Kidney (tissue), 14 donors: ENCODE measurements around the gene CD99. TPM values are rescaled to one million over a fixed set of nuclear protein-coding genes. Genes with fewer than 3 reads are reported as not detected.

ENCODE experiments used
- DNase-seq, 5 donors: peaks; one replicate each; pipeline ENCODE4 v3.0.0-alpha.2; 2013 to 2020
- FAIRE-seq: peaks from 2 replicates; lab custom pipeline; 2012; peaks lifted over from hg19 to GRCh38; lab: Jason Lieb, UNC
- H3K27ac ChIP-seq, 2 donors: one replicate each; pipeline ENCODE4 v1.7.0; 2013; ENCODE audit warnings: low read depth in 2 of 2, low read length in 2 of 2, inconsistent platforms in 1 of 2
- H3K27me3 ChIP-seq: one replicate; pipeline ENCODE4 v1.7.1; 2013; ENCODE audit warnings: low read length, inconsistent platforms; ENCODE audit not compliant: control insufficient read depth, insufficient read depth
- H3K36me3 ChIP-seq, 3 donors: one replicate each; pipeline versions ENCODE4 v1.7.0 to v1.7.1; 2013; ENCODE audit warnings: low read length in 3 of 3, control low read depth in 1 of 3, inconsistent platforms in 1 of 3; ENCODE audit not compliant: insufficient read depth in 3 of 3, control insufficient read depth in 2 of 3
- H3K4me1 ChIP-seq, 3 donors: one replicate each; pipeline versions ENCODE4 v1.7.0 to v1.7.1; 2013; ENCODE audit warnings: low read length in 3 of 3, inconsistent platforms in 1 of 3, low read depth in 1 of 3; ENCODE audit not compliant: control insufficient read depth in 2 of 3, insufficient read depth in 2 of 3
- H3K4me3 ChIP-seq, 3 donors: one replicate each; pipeline versions ENCODE4 v1.7.0 to v1.8.1; 2013; ENCODE audit warnings: low read length in 3 of 3, control low read depth in 1 of 3, inconsistent platforms in 1 of 3
- H3K9ac ChIP-seq, 3 donors: one replicate each; pipeline versions ENCODE4 v1.7.0 to v1.7.1; 2013; ENCODE audit warnings: low read length in 3 of 3, control low read depth in 1 of 3, inconsistent platforms in 1 of 3
- H3K9me3 ChIP-seq, 3 donors: one replicate each; pipeline versions ENCODE4 v1.7.0 to v1.7.1; 2013; ENCODE audit warnings: low read length in 3 of 3, control low read depth in 1 of 3, inconsistent platforms in 1 of 3; ENCODE audit not compliant: control insufficient read depth in 2 of 3, insufficient read depth in 1 of 3
- intact Hi-C: fragments of 100-400 bp; cut with DNase I; formaldehyde crosslinking; loops from one replicate; pipeline ENCODE4 v1.11.1; 2022
- polyA plus RNA-seq: library from polyadenylated mRNA; stranded (reverse); fragments of 350-450 nt; fragmentation: Illumina TruSeq; extraction: RNeasy Lipid Tissue Mini Kit (QIAGEN cat#74804); gene quantifications from one replicate; pipeline ENCODE4 v1.2.3, GENCODE V29; 2014; ENCODE audit warnings: low read depth, low replicate concordance; ENCODE audit not compliant: insufficient read depth
- total RNA-seq: library from RNA; stranded (reverse); fragmentation: NEBNext Ultra II Directional; extraction: Animal tissue kit (Norgen Biotek cat#: 25700); gene quantifications from one replicate; pipeline ENCODE4 v1.2.1, GENCODE V29; 2021
- TF ChIP-seq, protein P1 (sequence below): IDR thresholded peaks from 3 replicates; pipeline ENCODE4 v1.5.1; 2012; ENCODE audit warnings: mild to moderate bottlenecking, moderate library complexity, borderline replicate concordance; ENCODE audit not compliant: insufficient read depth; ENCODE audit errors: extremely low read depth
- donor health status: control.
- donor health status: control.
- donor health status: control.
- donor health status: control.
- donor health status: control.
- donor health status: DM: yes; HTN: yes; CAD: no.
- donor health status: Normal renal cell carcinoma (clear cell type).

The CD99 gene
- total and polyA plus RNA-seq, 2 donors from 2014 or later = 125 to 136 TPM

DNA sequence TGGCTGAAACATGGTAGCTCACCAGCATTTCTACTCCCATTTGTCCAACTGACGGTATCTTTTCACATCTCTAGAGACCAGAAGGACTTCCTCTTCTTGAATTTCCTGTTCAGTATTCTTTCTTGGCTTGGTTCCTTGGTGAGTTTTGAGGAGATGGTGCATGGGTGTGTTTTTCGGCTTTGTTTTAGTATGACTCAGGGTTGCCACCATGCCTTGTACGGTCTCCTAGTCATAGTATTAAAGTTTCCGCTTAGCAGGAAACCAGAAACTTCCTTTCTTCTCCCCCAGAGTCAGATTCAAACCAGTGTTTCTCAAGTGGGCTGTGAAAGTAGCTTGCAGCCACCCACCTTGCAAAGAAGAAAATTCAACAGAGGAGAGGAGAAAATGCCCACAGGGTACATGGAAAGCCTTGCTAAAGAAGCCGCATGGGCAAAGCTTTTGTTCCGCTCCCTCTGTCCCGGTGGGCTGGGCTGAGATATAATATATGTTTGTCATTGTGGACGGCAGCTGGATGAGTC lies 5.7 kb downstream of the CD99 start:
- peaks cover 0 to 9% (median 6%) of the 10 kb centered on the region in 3 donors for H3K4me1 ChIP-seq
- DNase-seq = peak in 1 of 5 donors; percentile 22
- H3K4me3 ChIP-seq = no peak overlapping the region
- TF ChIP-seq, protein P1, sequence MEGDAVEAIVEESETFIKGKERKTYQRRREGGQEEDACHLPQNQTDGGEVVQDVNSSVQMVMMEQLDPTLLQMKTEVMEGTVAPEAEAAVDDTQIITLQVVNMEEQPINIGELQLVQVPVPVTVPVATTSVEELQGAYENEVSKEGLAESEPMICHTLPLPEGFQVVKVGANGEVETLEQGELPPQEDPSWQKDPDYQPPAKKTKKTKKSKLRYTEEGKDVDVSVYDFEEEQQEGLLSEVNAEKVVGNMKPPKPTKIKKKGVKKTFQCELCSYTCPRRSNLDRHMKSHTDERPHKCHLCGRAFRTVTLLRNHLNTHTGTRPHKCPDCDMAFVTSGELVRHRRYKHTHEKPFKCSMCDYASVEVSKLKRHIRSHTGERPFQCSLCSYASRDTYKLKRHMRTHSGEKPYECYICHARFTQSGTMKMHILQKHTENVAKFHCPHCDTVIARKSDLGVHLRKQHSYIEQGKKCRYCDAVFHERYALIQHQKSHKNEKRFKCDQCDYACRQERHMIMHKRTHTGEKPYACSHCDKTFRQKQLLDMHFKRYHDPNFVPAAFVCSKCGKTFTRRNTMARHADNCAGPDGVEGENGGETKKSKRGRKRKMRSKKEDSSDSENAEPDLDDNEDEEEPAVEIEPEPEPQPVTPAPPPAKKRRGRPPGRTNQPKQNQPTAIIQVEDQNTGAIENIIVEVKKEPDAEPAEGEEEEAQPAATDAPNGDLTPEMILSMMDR = no peak
- H3K9ac ChIP-seq = no peak overlapping the region
- H3K36me3 ChIP-seq = no peaks in the 10 kb centered on the region
- no peaks in the 10 kb centered on the region for H3K27me3 ChIP-seq
- no peaks in the 10 kb centered on the region for H3K9me3 ChIP-seq
- no peak overlapping the region for H3K27ac ChIP-seq
- intact Hi-C loops = no loop called here
- FAIRE-seq = no peak

- H3K9me3 ChIP-seq = no peaks in the 10 kb centered on the region
- peaks cover 0 to 7% (median 6%) of the 10 kb centered on the region in 3 donors for H3K4me1 ChIP-seq
- TF ChIP-seq, protein P1 = no peak
- DNase-seq (peak in 1 of 5 donors; percentile 11), FAIRE-seq (no peak)
- H3K4me3 ChIP-seq = no peak overlapping the region
- H3K27me3 ChIP-seq = no peaks in the 10 kb centered on the region
- H3K27ac ChIP-seq = no peak overlapping the region
- no peak overlapping the region for H3K9ac ChIP-seq
- intact Hi-C loops = no loop called here
- no peaks in the 10 kb centered on the region for H3K36me3 ChIP-seq
These were observed 6.2 kb downstream of the CD99 start for GRCh38 chrX:2697306-2697705.

DNA sequence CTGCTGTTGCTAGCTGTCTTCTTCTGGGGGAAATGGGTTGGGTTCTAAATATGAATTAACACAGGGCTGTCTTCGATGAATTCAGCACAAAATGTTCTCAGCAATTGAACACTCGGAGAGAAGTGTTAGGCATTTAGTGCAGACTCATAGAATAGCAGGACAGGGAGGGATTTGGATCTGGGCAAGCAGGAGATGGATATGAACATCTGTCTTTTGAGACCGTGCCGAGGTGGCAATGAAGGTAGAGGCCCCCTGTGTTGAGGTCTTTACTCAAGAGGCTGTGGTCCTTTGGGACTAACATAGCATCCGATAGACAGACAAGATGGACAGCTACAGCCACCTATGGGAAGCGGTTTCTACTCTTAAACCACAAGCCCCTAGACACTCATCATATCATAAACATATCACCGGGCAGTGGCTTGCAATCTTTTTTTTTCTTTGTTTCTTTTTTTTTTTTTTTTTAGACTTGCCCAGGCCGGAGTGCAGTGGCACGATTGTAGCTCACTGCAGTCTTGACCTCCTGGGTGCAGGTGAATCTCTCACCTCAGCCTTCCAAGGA lies 6.7 kb downstream of the CD99 start:
- no peak overlapping the region for H3K9ac ChIP-seq
- no peaks in the 10 kb centered on the region for H3K36me3 ChIP-seq
- H3K4me3 ChIP-seq = no peak overlapping the region
- peaks cover 0 to 2% (median 2%) of the 10 kb centered on the region in 3 donors for H3K4me1 ChIP-seq
- H3K27me3 ChIP-seq = no peaks in the 10 kb centered on the region
- no peak overlapping the region for H3K27ac ChIP-seq
- intact Hi-C loops = no loop called here
- FAIRE-seq = no peak
- TF ChIP-seq, protein P1 = no peak
- DNase-seq = no peak
- no peaks in the 10 kb centered on the region for H3K9me3 ChIP-seq

- H3K36me3 ChIP-seq = no peaks in the 10 kb centered on the region
- TF ChIP-seq, protein P1 = no peak
- H3K27me3 ChIP-seq = no peaks in the 10 kb centered on the region
- no peak overlapping the region for H3K9ac ChIP-seq
- no peaks in the 10 kb centered on the region for H3K9me3 ChIP-seq
- no peak overlapping the region for H3K27ac ChIP-seq
- intact Hi-C loops = no loop called here
- DNase-seq = no peak
- H3K4me3 ChIP-seq = no peak overlapping the region
- H3K4me1 ChIP-seq = peaks cover 0 to 2% (median 0%) of the 10 kb centered on the region in 3 donors
- no peak for FAIRE-seq
These were observed 7.5 kb downstream of the CD99 start for GRCh38 chrX:2698604-2699003.
